HEK293 (cell line): Measurements from ENCODE around the gene ZFYVE28.

ENCODE experiments used
- CTCF ChIA-PET: fragments of 350-600 bp; formaldehyde crosslinking; extraction: SDS; loops from one replicate; lab custom pipeline; 2021; ENCODE audit warnings: antibody characterized with exemption; lab: Yijun Ruan, JAX
- POLR2A ChIA-PET: fragments of 300-600 bp; formaldehyde crosslinking; extraction: SDS; loops from one replicate; lab custom pipeline; 2020; ENCODE audit warnings: antibody characterized with exemption, inconsistent platforms; lab: Yijun Ruan, JAX
- H3K27ac ChIP-seq: fragments of 200-500 bp; sonication (Bioruptor generic); 2 replicates; pipeline ENCODE4 v1.5.1; 2014; ENCODE audit warnings: low read depth, low read length, control low read depth, inconsistent platforms; ENCODE audit errors: extremely low read depth
- H3K36me3 ChIP-seq, 2 experiments: fragments of 200-500 bp in 1 of 2; sonication (Bioruptor generic) in 1 of 2; 1 replicate in 1 of 2; 2 replicates in 1 of 2; pipeline ENCODE4 v1.5.1; 2014 to 2017; ENCODE audit warnings: inconsistent platforms in 2 of 2, low read length in 2 of 2; ENCODE audit not compliant: control insufficient read depth in 2 of 2, insufficient read depth in 1 of 2
- H3K4me1 ChIP-seq: fragments of 200-500 bp; sonication (Bioruptor generic); 2 replicates; pipeline ENCODE4 v1.5.1; 2014; ENCODE audit warnings: mild to moderate bottlenecking, low read length, inconsistent platforms; ENCODE audit not compliant: control insufficient read depth, insufficient read depth
- H3K4me3 ChIP-seq: 2 replicates; pipeline ENCODE4 v1.5.1; 2011; ENCODE audit warnings: low read depth, mild to moderate bottlenecking, control low read depth, low read length, moderate library complexity
- H3K9me3 ChIP-seq: fragments of 200-500 bp; sonication (Bioruptor generic); 2 replicates; pipeline ENCODE4 v1.5.1; 2014; ENCODE audit warnings: low read depth, low read length, inconsistent platforms; ENCODE audit not compliant: control insufficient read depth, insufficient read depth
- KLF8 ChIP-seq: fragments of 450-650 bp; formaldehyde crosslinking; IDR thresholded peaks from 2 replicates; pipeline ENCODE4 v1.5.1; 2016; ENCODE audit warnings: missing biosample characterization, missing genetic modification characterization
- YY1 ChIP-seq: fragments of 450-650 bp; formaldehyde crosslinking; IDR thresholded peaks from 2 replicates; pipeline ENCODE4 v1.5.1; 2018; ENCODE audit warnings: missing biosample characterization, missing genetic modification characterization
- ZBTB17 ChIP-seq: fragments of 450-650 bp; formaldehyde crosslinking; IDR thresholded peaks from 2 replicates; pipeline ENCODE4 v1.5.1; 2016; ENCODE audit warnings: missing biosample characterization, missing genetic modification characterization
- ZBTB8A ChIP-seq: fragments of 450-650 bp; formaldehyde crosslinking; IDR thresholded peaks from 2 replicates; pipeline ENCODE4 v1.5.1; 2016; ENCODE audit warnings: missing biosample characterization, missing genetic modification characterization
- ZFP41 ChIP-seq: fragments of 450-650 bp; formaldehyde crosslinking; IDR thresholded peaks from 2 replicates; pipeline ENCODE4 v1.5.1; 2016; ENCODE audit warnings: missing biosample characterization, missing genetic modification characterization, borderline replicate concordance
- ZNF16 ChIP-seq: fragments of 450-650 bp; formaldehyde crosslinking; IDR thresholded peaks from 2 replicates; pipeline ENCODE4 v1.5.1; 2016; ENCODE audit warnings: low read depth, missing biosample characterization, missing genetic modification characterization
- ZNF18 ChIP-seq: fragments of 450-650 bp; formaldehyde crosslinking; IDR thresholded peaks from 2 replicates; pipeline ENCODE4 v1.5.1; 2016; ENCODE audit warnings: missing biosample characterization, missing genetic modification characterization
- ZNF223 ChIP-seq: fragments of 450-650 bp; formaldehyde crosslinking; IDR thresholded peaks from 2 replicates; pipeline ENCODE4 v1.5.1; 2016; ENCODE audit warnings: missing biosample characterization, missing genetic modification characterization
- ZNF274 ChIP-seq, 2 experiments: fragments of 200-500 bp in 1 of 2; fragments of 450-650 bp in 1 of 2; sonication (Bioruptor generic) in 1 of 2; formaldehyde crosslinking in 1 of 2; IDR thresholded peaks; 2 replicates each; pipeline versions ENCODE4 v1.5.1 to v1.6.1; 2014 to 2016; ENCODE audit warnings: borderline replicate concordance in 1 of 2, inconsistent platforms in 1 of 2, low read length in 1 of 2, missing biosample characterization in 1 of 2, missing genetic modification characterization in 1 of 2
- ZNF280D ChIP-seq: fragments of 450-650 bp; formaldehyde crosslinking; IDR thresholded peaks from 2 replicates; pipeline ENCODE4 v1.5.1; 2016; ENCODE audit warnings: missing biosample characterization, missing genetic modification characterization
- ZNF341 ChIP-seq: fragments of 450-650 bp; formaldehyde crosslinking; IDR thresholded peaks from 2 replicates; pipeline ENCODE4; 2016; ENCODE audit warnings: low read depth, missing biosample characterization, missing genetic modification characterization
- ZNF433 ChIP-seq: fragments of 450-650 bp; formaldehyde crosslinking; IDR thresholded peaks from 2 replicates; pipeline ENCODE4 v1.5.1; 2016; ENCODE audit warnings: missing biosample characterization, missing genetic modification characterization, low read depth
- ZNF488 ChIP-seq: fragments of 450-650 bp; formaldehyde crosslinking; IDR thresholded peaks from 2 replicates; pipeline ENCODE4 v1.5.1; 2016; ENCODE audit warnings: missing biosample characterization, missing genetic modification characterization
- ZNF501 ChIP-seq: fragments of 450-650 bp; formaldehyde crosslinking; IDR thresholded peaks from 2 replicates; pipeline ENCODE4 v1.5.1; 2016; ENCODE audit warnings: missing biosample characterization, missing genetic modification characterization
- ZNF510 ChIP-seq: fragments of 450-650 bp; formaldehyde crosslinking; IDR thresholded peaks from 2 replicates; pipeline ENCODE4 v1.5.1; 2018; ENCODE audit warnings: mild to moderate bottlenecking, missing genetic modification characterization, missing biosample characterization; ENCODE audit not compliant: insufficient replicate concordance
- ZNF555 ChIP-seq: fragments of 450-650 bp; formaldehyde crosslinking; conservative IDR thresholded peaks from 2 replicates; pipeline ENCODE4 v1.5.1; 2017; ENCODE audit warnings: missing biosample characterization, mild to moderate bottlenecking, missing genetic modification characterization, inconsistent platforms
- ZNF654 ChIP-seq: fragments of 450-650 bp; formaldehyde crosslinking; IDR thresholded peaks from 2 replicates; pipeline ENCODE4 v1.5.1; 2016; ENCODE audit warnings: low read depth, missing biosample characterization, missing genetic modification characterization
- ZNF701 ChIP-seq: fragments of 450-650 bp; formaldehyde crosslinking; IDR thresholded peaks from 2 replicates; pipeline ENCODE4 v1.5.1; 2016; ENCODE audit warnings: missing biosample characterization, missing genetic modification characterization
- ZNF776 ChIP-seq: fragments of 450-650 bp; formaldehyde crosslinking; IDR thresholded peaks from 2 replicates; pipeline ENCODE4 v1.5.0; 2017; ENCODE audit warnings: missing biosample characterization, missing genetic modification characterization, borderline replicate concordance
- ZNF792 ChIP-seq: fragments of 450-650 bp; formaldehyde crosslinking; IDR thresholded peaks from 2 replicates; pipeline ENCODE4 v1.5.1; 2016; ENCODE audit warnings: missing biosample characterization, missing genetic modification characterization
- ZNF843 ChIP-seq: fragments of 450-650 bp; formaldehyde crosslinking; IDR thresholded peaks from 2 replicates; pipeline ENCODE4 v1.5.1; 2016; ENCODE audit warnings: missing biosample characterization, missing genetic modification characterization

Gene ZFYVE28

DNA sequence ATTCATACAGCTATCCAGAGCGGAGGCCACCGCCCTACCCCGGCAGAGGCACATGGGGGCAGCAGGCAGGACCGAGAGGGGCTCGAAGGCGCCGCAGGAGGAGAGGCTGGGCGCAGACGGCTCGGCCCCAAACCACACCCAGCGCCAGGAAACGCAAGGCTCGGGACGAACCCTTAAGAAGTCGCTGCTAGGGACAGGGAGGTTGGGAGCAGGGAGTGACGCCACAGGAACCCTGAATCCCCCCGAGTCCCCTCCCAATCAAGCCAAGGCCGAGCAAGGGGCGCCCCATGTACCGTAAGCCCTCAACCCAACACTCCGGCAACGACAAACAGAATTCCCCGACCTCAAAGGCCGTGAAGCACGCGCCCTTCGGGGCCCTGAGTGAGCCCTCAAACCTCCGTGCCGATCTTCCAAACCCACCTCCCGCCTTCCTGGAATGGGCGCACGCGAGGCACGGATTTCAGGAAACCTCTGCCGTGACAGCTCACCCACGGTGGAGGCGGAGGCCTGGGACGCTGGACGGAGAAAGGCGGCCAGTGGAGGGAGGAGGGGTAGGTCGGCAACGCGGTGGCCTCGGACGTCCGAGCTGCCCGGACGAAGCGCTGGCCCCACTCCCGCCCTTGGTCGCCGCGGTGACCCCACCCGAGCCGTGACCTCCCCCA is 1.8 kb downstream of the ZFYVE28 start:
- H3K4me1 ChIP-seq = 0 out of 2 replicates have a peak, but pooled peaks cover 2% of the 10 kb centered on the region
- ChIA-PET POLR2A (no interaction called here), CTCF (interaction anchor here (1.6 kb wide), 2 partner anchors 25 to 196 kb away, joined by 4 to 14 read pairs; no protein-coding TSS in a partner anchor)
- H3K36me3 ChIP-seq = no peaks in the 10 kb centered on the region
- TF ChIP-seq ZBTB17 (tag by site-specific recombination) = no peak
- no peak for TF ChIP-seq ZNF341 (tag by site-specific recombination)
- TF ChIP-seq KLF8 = no peak
- no peak for TF ChIP-seq YY1 (tag by site-specific recombination)
- TF ChIP-seq ZNF701 (tag by site-specific recombination) = no peak
- no peak for TF ChIP-seq ZNF223 (tag by site-specific recombination)
- TF ChIP-seq ZNF792 (tag by site-specific recombination) = no peak
- TF ChIP-seq ZNF488 (tag by site-specific recombination) = no peak
- no peak for TF ChIP-seq ZNF776 (tag by site-specific recombination)
- no peak for TF ChIP-seq ZNF18 (tag by site-specific recombination)
- no peak for TF ChIP-seq ZFP41
- no peak for TF ChIP-seq ZNF510 (tag by site-specific recombination)
- no peak for TF ChIP-seq ZNF654 (tag by site-specific recombination)
- TF ChIP-seq ZNF501 (tag by site-specific recombination) = no peak
- no peaks in the 10 kb centered on the region for H3K9me3 ChIP-seq
- no peak overlapping the region for H3K4me3 ChIP-seq
- H3K27ac ChIP-seq = no peak overlapping the region

- 0 out of 2 replicates have a peak, but pooled peaks cover 2% of the 10 kb centered on the region for H3K4me1 ChIP-seq
- POLR2A ChIA-PET = no interaction called here
- no peaks in the 10 kb centered on the region for H3K9me3 ChIP-seq
- H3K4me3 ChIP-seq = no peak overlapping the region
- no peak for TF ChIP-seq ZNF280D (tag by site-specific recombination)
- no peak for TF ChIP-seq ZBTB8A (tag by site-specific recombination)
- no peak for TF ChIP-seq ZNF16 (tag by site-specific recombination)
- no peak for TF ChIP-seq ZNF843 (tag by site-specific recombination)
- TF ChIP-seq ZNF555 (tag by site-specific recombination) = no peak
- no peak for TF ChIP-seq ZNF274 (IDR thresholded peaks at IDR 0.05; ENCODE audit: low read length)
- TF ChIP-seq ZNF274 (tag by site-specific recombination; IDR thresholded peaks at IDR 0.05; ENCODE audit: borderline replicate concordance) = no peak
- TF ChIP-seq ZNF433 = no peak
- no peaks in the 10 kb centered on the region for H3K36me3 ChIP-seq
- H3K27ac ChIP-seq = no peak overlapping the region
- CTCF ChIA-PET = interaction anchor here (0.6 to 1.6 kb wide), 3 partner anchors 26 to 196 kb away, joined by 3 to 14 read pairs (median 4); no protein-coding TSS in a partner anchor
Measured at GRCh38 chr4:2415881-2416563, 2.4 kb downstream of the ZFYVE28 start.
